ENCODE measurements around the gene CD59. TPM values are rescaled to one million over a fixed set of nuclear protein-coding genes. Genes with fewer than 3 reads are reported as not detected.
A peak's percentile ranks its signal among the peaks of the same experiment; 100 is the strongest.
"Not testable (repeated sequence)": the region's sequence is repeated elsewhere in the genome, so short reads cannot be mapped to it uniquely, and the experiment has no call there.

The CD59 gene
- total RNA-seq, 2 donors from 2014 or later: 654 to 1,001 TPM

DNA sequence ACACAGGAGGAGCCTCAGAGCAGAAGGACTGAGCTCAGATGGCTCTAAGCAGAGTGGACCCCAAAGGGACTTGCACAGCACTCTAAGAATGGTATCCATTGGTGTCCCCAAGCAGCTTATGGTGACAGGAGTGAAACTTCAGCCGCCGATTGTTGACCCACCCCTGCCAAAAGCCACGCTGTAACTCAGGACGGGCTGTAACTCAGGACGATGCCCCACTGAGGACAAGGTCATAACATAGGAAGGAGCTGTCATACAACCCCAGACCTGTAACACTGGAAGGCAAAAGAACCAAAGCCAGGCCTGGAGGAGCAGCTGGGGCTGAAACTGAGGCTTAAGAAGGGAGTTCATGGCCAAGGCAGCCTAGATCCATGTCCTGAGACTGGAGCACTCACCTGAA is 14.2 kb downstream of the CD59 start:
- DNase-seq (ENCODE audit: low spot score): no peak
- intact Hi-C loops (cut with DNase I): no loop called here

DNA sequence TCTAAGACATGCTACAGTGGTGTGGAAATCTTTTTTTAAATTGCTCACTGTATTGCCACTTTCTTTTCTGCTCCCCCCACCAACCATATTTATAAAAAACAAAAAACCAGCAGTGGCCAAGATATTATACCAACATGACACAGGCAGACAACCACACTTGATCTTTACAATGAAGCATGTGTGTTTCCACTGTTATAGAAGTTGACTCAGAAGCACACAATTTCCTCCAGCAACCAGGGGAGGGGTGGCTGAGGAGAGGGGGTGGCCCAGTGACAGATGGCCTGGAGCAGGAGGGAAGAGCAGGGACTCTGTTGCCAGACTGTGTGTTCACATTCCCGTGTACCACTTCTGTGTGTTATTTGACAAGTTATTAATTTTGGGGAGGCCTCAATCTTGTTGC is 14.8 kb downstream of the CD59 start:
- intact Hi-C loops (cut with DNase I): no loop called here
- DNase-seq (ENCODE audit: low spot score): no peak

DNA sequence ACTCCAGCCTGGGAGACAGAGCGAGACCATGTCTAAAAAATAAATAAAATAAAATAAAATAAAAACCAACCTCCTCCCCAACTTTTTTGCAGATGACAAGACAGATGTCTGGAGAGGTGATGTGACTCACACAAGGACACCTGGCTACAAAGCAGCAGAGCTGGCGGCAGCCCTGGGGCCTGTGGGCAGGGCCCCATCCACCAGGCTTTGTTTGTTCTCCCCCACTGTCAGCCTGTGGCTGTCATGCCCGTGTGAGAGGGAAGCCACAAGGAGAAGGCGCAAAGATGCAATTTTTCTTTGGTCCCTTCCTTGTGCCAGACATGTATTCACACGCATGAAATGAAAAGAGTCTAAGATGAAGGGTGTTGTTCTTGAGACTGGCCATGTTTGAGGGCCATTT is 16.6 kb downstream of the CD59 start:
- DNase-seq (ENCODE audit: low spot score): no peak
- intact Hi-C loops (cut with DNase I): no loop called here

DNA sequence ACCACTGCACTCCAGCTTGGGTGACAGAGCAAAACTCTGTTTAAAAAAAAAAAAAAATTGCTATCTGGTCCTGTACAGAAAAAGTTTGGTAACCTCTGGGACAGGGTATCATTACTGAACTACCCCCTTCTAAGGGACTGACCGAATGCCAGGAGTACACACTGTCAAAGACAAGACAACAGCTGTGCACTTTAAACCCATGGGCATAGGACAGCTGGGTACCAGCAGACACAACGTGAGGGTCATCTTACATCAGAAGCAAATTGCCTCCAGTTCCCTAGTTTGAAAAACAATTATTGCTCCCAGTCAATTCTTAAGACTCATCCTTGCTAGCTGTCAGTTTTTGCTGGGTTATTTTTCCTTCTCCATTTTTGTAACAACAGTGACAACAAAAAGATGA is 17.8 kb downstream of the CD59 start:
- intact Hi-C loops (cut with DNase I): no loop called here
- no peak for DNase-seq (ENCODE audit: low spot score)

DNA sequence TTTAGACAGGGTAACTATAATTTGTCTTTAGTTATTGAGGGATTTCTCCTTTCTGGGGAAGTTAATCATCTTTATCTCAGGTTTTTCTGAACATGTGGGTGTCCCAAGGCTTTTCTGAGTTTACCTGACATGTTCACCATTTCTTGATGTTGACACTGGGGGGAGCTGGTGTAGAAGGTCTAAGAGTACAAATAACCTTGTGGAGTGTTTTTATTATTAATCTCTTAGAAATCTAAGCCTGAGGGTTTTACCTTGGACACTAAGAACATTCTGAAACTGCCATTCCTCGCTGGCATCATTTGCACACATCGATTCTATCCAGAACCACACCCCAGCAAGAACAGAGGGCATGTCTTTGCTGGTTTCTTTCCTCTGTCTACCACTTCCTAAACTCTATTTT is 20.0 kb downstream of the CD59 start:
- intact Hi-C loops (cut with DNase I): no loop called here
- no peak for DNase-seq (ENCODE audit: low spot score)

DNA sequence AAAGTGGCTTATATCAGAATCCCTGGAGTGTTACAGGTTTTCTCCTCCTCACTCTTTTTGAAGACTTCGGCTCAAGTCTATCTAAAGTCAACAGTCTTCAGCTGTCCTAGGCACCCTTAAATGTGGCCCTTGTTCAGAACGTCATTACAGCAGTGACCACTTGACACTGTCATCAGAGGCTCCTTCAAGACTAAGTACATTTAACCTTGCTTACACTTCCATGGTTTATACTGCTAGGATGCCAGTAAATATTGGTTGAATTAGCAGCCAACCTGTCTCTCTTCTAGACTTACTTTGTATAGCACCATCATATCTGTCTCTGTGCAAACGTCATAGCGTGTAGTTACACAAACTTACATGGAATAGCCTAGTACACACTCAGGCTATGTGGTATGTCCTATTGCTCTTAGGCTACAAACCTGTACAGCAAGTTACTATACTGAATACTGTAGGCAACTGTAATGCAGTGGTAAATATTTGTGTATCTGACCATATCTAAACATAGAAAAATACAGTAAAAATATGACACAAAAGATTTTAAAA is 22.3 kb downstream of the CD59 start:
- intact Hi-C loops (cut with DNase I): no loop called here
- no peak for DNase-seq (ENCODE audit: low spot score)

DNA sequence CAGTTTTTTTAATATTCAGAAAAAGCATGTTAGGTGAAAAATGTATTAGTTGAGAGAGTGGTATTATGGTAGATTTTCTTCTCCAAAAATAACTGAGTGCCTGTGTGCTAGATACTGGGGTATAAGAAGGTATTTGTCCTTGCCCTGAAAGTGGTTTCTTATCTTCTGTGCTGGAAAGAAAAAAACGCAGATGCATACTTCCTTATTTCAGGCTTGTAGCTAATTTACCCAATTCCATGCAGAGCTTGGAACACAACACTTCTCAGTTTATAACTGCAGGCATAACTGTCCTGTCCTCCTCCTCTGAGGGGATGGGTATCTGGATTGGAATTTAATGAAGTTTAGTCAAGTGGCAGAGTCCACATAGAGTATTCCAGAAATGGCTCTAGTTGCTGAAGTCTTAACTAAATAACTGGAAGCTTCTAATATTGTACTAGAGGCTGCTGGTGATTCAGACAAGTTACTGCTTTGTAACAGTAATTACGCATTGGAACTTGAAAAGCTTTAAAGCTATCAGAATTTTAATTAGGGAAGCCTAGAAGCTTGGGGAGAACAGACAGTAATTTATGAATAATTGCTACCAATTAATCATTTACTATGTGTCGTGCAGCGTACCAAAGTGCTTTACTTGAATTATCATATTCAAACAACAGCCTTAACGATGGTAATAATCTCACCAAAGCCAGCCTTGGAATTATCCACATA is 22.9 kb downstream of the CD59 start:
- DNase-seq (ENCODE audit: low spot score): no peak
- intact Hi-C loops (cut with DNase I): no loop called here

DNA sequence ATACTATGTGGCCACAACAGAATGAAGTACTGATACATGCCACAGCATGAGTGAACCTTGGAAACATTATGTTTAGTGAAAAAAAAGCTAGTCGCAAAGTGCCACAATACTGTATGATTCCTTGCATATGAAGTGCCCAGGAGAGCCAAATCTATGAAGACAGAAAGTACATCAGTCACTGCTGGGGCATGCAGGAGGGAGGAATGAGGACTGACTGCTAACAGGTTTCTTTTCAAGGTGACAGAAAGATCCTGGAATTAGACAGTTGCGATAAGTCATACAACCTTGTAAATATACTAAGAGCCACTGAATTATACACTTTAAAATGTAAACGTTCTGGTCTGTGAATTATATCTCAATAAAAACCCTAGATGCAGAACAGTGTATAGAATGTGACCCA is 23.8 kb downstream of the CD59 start:
- intact Hi-C loops (cut with DNase I): no loop called here
- no peak for DNase-seq (ENCODE audit: low spot score)

DNA sequence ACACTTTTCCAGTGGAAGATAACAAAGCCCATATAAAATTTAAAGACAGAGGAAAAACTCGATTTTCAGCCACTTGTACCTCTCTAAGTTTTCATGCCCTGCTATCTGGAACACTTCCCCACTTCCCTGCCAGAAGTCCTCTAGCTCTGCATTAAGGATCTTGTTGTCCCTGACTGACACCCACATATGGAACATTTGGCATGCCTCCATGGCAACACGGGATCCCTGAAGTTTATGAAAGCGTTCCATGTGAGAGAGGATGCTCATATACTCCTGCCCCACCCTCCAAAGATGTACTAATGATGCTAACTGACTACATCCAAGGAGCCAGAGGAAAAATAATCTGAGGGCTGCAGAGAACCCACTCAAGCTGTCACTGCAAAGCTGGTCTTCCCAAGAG is 26.8 kb downstream of the CD59 start:
- no peak for DNase-seq (ENCODE audit: low spot score)
- intact Hi-C loops (cut with DNase I): no loop called here

DNA sequence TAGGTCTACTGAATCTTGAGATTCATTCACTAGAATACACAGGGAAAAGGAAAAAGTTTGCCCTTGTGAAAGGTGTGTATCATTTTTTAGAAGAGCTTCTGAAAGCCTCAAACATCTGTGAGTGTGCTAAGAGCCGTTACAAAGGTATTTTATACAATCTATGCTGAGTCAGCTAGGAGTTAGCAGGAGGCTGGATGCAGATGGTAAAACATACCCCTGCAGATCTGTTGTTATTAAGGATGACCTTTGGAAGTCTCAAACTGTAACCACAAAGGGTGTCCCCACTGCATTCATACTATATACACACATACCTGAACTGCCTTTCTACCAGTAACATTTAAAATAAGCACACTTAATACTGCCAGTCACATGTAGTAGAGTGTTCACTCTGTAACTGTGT is 27.2 kb downstream of the CD59 start:
- intact Hi-C loops (cut with DNase I): no loop called here
- no peak for DNase-seq (ENCODE audit: low spot score)

DNA sequence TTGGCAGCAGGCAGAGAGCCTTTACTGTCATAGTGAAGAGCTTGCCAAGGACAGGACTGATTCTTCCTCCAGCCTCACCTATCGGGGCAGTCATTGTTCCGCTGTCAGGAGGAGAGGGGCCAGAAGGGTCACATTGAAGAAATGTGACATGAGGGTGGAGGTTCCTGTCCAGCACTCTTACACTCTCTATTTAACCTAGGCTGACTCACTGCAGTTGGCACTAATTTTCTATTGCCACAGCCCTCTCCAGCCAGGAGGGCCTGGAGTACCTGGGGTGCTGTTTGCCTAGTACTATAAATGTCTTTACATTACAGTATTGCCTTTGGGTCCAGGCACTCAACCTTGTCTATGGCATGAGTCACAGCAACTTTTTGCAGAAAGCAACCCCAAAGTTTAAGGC is 28.4 kb downstream of the CD59 start:
- intact Hi-C loops (cut with DNase I); DNase-seq (ENCODE audit: low spot score): not testable (repeated sequence)

DNA sequence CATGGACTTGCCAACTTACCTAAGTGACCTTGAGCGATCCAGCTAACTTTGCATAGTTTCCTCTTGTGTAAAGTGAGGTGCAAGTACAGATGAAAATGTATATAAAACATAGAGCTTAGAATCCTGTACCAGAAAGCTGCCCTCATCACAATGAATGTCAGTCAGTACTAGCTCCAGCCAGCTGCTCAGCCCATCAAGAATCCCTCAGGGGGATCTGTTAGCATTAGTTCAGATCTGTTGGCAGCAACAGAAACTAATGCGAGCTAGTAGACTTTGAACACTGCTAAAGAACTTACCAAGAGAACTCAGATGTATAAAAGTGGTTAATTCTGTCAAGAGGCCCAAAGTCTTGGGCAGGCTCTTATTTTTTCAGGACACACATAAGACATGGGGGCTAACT is 29.3 kb downstream of the CD59 start:
- no peak for DNase-seq (ENCODE audit: low spot score)
- intact Hi-C loops (cut with DNase I): no loop called here

DNA sequence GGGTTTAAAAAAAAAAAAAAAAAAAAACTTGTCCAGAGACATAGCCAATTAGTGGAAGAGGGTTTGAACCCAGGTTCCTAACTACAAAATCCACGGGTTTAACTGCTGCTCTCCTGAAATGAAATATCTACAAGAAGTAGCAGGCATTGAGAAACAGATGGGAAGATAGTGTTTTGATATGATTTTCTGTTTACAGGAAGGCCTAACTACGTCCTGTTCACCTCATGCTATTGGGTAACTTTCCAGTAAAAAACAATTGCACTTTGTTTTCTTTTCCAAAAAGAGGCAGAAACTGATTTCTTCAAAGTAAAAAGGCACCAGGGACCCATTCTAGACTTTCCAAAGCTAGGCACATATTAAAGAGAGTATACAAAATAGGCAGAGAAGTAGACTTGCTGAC is 29.7 kb downstream of the CD59 start:
- no peak for DNase-seq (ENCODE audit: low spot score)
- intact Hi-C loops (cut with DNase I): no loop called here

DNA sequence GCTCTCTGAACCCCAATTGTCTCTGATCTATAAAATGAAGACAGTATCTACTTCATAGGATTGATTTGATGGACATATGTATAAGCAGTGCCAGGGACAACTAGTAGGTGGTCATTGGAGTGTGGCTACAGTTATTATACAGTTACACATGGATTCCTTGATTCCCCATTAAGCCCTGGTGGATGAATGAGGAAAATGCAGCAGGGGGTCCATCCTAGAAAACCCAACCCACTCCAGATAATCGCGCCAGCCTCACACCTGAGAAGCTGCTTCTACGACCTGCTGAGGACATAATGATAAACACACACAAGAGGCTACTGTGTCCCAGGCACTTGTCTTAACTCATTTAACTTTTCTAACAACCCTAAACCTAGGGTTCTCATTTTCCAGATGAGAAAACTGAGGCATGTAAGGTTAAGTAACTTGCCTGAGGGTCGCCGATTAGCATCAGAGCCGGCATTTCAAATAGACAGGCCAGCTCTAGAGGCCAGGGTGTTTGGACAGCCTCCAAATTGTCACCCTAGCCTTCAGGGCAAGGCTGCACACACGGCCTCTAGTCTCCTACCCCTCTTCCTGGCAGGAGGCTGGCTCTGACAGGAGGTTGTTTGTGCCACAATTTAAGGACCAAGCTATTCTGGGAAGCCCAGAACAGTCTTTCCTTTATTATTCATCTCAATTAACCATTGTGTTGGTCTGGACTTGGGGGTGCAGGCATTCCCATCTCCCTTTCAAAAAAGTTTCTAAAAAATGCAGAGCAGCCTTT is 31.8 kb downstream of the CD59 start:
- intact Hi-C loops (cut with DNase I): no loop called here
- DNase-seq (ENCODE audit: low spot score): no peak

DNA sequence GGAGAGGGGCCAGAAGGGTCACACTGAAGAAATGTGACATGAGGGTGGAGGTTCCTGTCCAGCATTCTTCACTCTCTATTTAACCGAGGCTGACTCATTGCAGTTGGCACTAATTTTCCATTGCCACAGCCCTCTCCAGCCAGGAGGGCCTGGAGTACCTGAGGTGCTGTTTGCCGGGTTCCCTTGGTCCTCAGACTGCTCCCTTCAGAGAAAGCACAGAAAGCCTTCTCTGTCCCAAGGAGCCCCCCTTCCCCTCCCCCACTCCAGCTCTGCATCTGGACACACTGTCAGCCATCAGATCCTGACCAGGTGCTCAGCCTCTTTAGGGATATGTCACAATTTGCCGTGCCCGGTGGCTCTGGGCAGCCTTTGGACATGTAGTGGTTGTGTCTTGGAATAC is 32.4 kb downstream of the CD59 start:
- DNase-seq (ENCODE audit: low spot score): no peak
- intact Hi-C loops (cut with DNase I): no loop called here

DNA sequence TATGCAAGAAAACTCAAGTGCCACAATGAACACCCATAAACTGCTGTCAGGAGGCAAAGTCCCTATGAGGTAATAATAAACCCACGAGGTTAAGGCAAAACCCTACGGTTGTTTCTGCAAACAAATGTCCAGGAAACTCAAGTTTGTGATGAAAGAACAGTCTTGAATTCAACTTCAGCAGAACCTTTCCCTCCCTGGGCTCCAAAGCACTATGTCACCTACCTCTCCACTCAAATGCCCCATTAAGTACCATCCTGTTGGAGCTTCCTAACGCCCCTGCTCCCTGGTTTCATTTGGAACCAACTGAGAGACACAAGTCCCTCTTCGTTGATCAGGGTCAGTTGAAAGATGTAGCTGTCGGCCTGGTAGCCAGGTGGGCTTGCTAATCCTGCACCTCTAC is 33.0 kb downstream of the CD59 start:
- intact Hi-C loops (cut with DNase I): no loop called here
- no peak for DNase-seq (ENCODE audit: low spot score)

DNA sequence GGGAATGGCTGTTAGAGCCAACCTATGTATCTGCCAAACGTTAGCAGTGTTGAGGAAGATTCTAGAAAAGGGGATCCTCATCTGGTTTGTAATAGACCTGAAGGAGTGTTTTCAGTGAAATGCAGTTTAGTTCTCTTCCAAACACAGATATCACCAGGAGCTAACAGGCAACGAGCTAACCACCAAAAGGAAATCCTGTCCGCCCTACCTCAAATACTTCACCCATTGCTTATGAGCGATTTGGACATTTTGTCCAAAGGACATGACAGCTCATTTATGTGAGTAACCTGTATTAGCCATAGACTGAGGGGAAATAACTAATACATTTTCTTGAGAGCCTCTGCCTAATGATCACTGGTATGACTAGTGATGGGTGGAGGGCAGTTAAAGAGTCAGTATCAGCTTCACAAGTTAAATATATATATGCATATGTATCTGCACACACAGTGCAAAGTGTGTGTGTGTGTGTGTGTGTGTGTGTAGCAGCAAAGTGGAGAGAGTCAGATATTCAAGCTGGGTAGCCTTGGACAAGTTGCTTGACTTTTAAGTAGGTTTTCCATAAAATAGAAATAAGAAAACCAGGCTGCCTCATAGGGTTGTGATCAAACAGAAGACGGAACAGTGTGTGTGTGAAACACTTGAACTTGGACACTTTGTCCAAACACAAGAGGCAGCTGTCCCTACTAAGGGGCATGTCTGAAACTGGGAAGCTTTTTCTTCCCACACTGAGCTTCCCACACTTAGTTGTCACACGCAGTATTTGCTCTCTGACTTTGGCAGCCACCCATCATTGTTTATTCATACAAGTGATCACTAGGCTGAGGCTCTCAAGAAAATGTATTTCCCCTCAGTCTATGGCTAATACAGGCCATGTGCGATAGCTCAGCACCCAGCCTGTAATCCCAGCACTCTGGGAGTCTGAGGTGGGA is 34.7 kb downstream of the CD59 start:
- DNase-seq (ENCODE audit: low spot score): no peak
- intact Hi-C loops (cut with DNase I): no loop called here

DNA sequence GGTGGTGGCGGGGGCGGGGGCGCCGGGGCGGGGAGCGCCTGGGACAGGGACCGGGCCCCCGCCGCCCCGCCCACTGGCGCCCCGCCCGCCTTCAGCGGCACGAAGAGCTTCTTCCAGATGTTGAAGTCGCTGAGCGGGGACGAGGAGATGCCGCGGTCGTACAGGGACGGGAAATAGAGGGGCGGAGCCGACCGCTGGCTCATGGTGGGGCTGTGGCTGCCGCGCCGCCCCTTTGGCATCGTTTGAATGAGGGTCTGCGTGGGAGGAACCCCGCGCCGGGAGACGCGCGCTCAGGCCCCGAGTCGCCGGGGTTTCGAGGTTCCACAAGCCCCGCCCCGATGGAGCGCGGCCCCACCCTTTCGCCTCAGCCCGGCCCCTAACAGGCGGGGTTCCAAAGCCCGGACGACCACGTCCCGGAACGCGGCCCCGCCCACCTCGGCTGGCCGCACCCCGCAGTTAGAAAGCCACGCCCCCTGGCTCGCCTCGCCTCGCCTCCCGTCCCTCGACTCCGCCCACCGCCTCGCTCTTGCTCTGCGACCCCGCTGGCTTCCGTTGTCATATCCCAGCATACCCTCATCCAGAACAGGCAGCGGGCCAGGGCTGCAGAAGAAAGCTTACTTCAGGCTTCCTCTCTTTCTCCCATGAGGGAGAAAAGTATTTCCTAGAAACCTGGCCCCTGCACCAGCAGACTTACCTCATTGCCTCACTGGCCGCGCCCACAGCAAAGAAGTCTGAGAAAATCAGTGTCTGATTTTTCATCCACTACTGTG is 35.5 kb downstream of the CD59 start, which contains the start of gene C11orf91:
Gene C11orf91 (minus strand): TSS at position 325 of the 770 bp plus-strand sequence. CDS start 86 bp downstream, at position 239.
- intact Hi-C loops (cut with DNase I): no loop called here
- peak; percentile 98 for DNase-seq (ENCODE audit: low spot score)

DNA sequence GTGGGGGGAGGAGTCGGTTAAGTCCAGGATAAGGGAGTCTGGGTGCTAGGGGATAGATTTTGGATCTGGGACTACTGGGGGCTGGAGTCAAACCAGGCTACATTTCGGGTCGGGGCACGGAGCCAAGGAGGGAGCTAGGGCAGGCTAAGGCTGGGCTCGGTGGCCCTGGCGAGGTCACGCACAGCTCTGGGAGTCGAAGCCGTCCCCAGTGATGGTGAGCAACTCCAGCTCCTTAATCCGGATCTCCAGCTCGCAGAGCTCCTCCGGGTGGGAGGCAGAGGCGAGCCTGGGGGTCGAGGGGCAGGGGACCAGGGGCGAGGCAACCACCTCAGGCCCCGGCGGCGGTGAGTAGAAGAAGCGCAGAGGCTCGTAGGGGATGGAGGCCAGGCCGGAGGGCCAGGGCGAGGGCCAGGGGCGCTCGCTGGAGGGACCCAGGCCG is 36.1 kb downstream of the CD59 start:
- DNase-seq (ENCODE audit: low spot score): no peak
- intact Hi-C loops (cut with DNase I): no loop called here
